Activated CD4-positive, alpha-beta T cell treated with anti-CD3 and anti-CD28 coated beads for 1 hour (primary cell): ENCODE measurements around the gene ACVR2B.

ENCODE experiments used
- DNase-seq: peaks from one replicate; pipeline ENCODE4 v3.0.0-alpha.2; 2020

Gene ACVR2B

DNA sequence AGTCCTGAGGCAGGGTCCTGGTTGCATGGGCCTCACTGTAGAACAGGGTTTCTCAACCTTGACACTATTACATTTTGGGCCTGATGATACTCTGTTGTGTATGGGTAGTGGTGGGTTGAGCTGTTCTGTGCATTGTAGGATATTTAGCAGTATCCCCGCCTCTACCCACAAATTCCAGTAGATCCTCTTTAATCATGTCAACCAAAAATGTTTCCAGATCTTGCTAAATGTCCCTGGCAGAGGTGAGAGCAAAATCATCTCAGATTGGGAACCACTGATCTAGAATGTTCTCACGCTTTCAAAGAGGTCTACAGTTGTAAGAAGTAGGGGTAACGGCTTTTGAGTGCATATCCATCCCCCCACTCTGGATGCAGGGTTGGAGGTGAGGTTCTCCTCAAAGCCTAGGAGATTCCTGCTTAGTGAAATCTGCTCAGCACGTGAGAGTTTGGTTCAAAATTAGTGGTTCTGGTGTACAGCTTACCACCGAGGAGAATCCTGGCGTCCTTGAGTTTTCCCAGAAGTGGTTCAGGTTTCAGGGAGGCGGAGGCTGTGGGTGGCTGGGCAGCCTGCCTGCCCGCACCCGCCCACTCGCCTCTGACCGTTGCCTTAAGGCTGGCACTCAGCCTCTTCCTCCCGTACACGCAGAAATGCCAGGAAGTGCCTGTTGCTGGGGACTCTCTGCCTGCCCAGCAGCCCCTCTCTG lies 5.3 kb downstream of the ACVR2B start:
- no peak for DNase-seq

DNA sequence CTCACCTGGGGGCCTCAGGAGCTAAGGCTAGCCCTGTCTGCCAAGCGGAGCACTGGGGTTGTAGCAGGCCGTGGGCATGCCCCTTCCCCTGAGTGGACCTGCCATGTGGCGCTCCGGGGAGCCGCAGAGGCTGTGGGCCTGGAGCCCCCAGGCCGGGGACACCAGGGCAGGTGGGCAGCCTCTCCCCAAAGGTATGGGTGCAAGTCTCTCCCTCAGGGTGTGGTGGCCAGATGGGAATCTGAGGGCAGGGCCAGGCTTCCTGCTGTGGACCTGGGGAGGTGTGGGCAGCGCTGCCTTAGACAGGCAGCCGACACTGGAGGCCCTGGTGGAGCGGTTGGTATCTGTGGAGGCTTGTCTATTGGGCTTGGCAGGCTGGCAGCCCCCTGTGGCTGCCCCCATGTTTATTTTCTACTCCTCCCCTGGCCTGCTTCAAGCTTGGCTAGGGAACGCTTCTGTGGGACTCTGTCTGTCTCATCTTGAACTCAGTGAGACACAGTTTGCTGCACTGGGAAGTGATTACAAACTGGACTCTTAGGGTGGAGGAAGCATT lies 5.9 kb downstream of the ACVR2B start:
- DNase-seq = no peak

- DNase-seq = no peak
Measured at GRCh38 chr3:38460377-38461270, 6.9 kb downstream of the ACVR2B start.

DNA sequence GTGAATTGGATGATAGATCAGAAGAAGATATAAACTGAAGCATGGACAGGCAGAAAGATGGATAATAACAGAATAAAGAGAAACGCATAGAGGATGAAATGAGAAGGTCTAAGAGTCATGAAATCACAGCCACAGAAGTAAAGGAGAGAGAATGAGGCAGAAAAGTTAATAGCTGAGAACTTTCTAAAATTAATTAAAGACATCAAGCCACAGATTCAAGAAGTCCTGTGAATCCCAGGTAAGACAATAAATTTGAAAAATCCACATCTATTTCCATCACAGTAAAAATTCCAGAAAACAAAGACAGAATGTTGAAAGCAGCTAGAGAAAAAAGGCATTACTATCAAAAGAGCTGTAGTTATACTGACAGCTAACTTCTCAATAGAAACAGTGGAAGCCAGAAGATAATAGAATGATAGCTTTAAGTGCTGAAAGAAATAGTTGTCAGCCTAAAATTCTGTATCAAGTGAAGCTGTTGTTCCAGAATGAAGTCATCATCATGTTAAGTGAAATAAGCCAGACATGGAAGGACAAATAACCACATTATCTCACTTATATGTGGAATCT lies 12.0 kb downstream of the ACVR2B start:
- no peak for DNase-seq

DNA sequence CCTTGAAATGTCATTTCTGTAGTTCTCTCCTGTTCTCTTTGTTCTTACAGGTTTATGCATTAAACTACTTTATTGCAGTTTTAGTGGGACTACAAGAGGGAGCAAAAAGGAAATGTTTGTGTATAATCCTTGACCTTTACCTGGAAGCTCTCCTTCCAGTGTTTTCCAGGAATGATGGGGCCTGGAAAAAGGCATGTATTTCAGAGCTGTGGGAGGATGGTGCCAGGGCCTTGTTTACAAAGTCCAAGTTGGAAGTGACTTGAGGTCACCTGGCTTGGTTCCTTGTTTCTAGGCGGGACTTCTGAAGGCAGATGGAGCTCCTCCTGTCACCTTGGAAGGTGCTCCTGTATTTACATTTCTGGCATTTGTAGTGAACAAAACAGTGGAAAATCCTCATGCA lies 15.1 kb downstream of the ACVR2B start:
- no peak for DNase-seq

DNA sequence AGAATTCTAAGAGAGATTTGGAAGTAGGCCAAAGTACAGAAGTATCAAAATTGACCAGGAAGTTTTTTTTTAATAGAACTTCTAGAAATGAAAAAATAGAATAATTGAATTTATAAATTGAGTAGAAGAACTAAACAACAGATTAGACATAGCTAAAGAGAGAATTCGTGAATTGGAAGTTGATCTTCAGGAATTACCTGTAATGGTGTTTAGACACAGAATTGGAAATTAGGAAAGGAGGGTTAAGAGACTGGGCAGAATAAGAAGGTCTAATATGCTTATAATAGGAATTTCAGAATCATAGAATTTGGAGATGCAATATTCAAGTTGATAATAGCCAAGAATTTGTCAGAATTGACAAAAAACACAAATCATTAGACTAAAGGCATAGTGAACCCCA lies 16.2 kb downstream of the ACVR2B start:
- DNase-seq = no peak

DNA sequence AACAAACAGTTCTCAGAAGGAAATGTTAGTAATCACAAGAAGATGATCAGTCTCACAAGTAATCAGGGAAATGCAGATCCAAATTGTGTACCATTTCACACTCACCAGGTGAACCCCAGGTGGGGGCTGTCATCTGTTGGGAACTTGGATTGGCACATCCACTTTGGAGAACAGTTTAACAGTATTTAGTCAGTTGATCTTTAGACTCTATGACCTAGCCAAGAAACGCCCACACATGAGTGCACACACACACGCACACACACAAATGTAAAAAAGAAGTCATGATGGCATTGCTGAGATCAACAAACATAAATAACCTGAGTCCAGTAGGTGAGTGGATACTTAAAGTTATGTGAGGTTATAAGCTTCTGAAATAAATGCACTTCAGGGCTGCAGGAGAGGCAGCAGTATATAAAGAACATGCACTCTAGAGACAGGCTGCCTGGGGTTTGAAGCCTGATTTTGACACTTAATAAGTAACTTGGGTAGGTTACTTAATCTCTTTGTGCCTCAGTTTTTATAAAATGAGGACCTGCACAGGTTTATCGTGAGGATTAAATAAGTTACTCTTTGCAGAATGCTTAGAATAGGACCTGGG lies 17.7 kb downstream of the ACVR2B start:
- no peak for DNase-seq

GRCh38 chr3:38472342-38472741 lies 18.7 kb downstream of the ACVR2B start:
- DNase-seq = no peak

DNA sequence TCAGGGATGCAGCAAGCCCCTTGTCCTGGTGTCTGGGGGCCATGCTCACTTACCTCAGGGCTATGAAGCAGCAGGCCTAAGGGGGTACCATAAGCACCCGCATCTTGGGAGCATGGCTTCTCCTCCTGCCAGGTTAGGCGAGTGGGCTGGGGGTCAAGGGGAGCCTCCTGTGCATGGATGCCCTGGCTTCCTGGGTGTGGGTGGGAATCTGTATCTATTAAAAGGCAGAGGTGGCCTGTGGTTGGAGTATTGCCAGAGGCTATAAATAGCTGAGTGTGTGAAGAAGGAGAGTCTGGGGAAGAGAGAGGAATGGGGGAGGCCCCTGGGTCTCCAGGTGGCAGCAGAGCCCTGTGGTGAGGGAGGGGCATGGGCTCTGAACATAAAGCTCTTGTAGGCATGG lies 19.5 kb downstream of the ACVR2B start:
- no peak for DNase-seq

DNA sequence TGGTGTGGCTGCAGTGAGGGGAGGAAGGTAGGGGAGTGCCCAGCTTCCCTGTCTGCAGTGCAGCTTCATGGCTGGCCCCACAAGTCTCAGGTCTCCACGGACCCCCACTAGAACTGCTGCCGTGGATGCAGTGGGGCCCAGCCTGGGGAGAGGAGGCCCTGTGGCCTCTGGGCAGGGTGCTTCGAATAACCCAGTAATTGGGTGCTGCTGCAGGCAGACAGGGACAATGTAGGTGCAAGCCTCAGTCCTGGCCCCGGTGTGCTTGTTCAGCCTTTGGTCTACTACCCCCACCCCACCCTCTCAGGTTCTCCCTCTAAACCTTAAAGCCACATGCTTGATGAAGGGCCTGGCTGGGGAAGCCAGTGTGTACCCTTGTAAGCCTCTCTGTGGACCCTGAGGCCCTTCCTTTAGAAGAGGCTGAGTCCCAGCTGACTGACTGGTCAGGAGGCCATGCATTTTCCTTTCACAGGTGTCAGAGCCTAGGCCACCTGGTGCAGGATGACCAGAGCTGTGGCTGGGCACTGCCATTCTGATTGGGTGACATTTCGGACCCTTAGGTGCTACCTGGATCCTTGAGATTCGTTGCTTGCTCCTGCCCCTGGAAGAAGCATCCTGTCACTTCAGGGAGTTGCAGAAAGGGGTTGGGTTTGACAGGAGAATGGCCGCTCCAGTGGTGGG lies 21.4 kb downstream of the ACVR2B start:
- no peak for DNase-seq

DNA sequence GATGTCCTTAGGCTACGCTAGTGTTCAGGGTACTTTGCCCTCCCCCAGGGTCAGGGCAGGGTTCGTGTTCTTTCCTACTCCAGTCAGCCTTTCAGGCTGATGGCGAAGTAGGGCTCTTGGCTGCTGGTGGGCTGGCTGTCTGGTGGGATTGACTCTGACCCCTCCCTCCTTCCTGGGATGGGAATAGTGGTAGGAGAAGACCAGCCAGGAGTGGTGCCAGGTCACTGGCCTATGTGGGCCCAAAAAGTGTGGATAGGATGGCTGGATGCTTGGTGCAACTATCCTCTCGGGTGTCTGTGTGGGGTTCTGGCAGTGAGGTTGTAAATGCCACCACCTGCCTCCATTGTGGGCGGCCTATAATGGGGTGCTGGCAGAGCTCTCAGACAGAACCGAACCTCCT lies 22.0 kb downstream of the ACVR2B start:
- DNase-seq = no peak

DNA sequence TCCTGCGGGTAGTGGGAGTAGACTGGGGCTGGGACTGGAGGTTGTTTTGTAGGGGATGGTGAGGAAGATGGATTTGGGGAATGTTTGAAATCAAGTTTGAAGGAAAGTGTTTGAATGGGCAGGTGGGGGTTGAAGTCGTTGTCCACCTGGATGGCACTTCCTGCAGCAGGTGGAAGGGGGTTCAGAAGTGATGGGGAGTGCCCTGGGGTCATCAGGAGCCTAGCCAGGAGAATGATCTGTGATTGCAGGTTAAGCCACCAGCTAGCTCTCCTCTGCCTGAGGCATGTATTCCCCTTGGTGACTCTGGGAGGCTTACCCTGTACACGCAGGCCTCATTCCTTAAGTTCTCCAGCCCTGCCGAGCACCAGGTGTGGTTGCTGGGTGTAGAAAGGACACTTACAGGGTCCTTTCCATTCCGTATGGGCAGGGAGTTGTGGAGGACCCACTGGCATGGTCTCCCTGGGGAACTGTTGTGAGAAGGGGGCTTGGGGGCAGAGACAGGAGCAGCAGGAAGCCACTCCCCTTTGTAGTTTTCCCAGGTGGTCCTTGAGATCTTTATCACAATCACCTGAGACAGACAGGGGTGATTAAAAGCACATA lies 22.6 kb downstream of the ACVR2B start:
- DNase-seq = no peak

- no peak for DNase-seq
Measured at GRCh38 chr3:38477057-38477820, 23.5 kb downstream of the ACVR2B start.

- DNase-seq = no peak
Measured at GRCh38 chr3:38477839-38478450, 24.3 kb downstream of the ACVR2B start.

- no peak for DNase-seq
Measured at GRCh38 chr3:38478901-38479300, 25.2 kb downstream of the ACVR2B start.

- DNase-seq = no peak
Measured at GRCh38 chr3:38479431-38480092, 25.9 kb downstream of the ACVR2B start.

- no peak for DNase-seq
Measured at GRCh38 chr3:38480093-38480445, 26.4 kb downstream of the ACVR2B start.

- no peak for DNase-seq
Measured at GRCh38 chr3:38480930-38481329, 27.2 kb downstream of the ACVR2B start.

- no peak for DNase-seq
Measured at GRCh38 chr3:38482951-38483350, 29.3 kb downstream of the ACVR2B start.

GRCh38 chr3:38487323-38487722 lies 33.6 kb downstream of the ACVR2B start:
- no peak for DNase-seq

DNA sequence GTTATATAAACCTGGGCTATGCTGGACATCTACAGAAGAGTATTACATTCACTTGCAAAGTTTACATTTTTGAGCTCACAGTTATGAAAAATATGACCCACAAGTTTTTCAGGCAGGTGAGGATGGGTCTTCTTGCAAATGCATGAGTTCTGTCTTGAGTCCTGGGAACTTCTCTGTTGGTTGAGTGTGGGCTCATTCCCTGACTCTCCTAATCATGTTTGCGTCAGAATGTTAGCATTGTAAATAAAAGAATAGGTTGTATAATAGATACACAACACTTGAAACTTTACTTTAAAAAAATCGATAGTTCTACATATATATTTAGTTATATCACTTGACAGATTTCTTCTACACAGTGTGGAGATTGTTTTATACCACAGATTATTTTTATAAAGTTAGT lies 35.3 kb downstream of the ACVR2B start:
- no peak for DNase-seq
